A549 treated with AZD9567 at 1 μM for 4 hours (cell line): ENCODE results near the gene CGNL1. TPM values are rescaled to one million over a fixed set of nuclear protein-coding genes. Genes with fewer than 3 reads are reported as not detected.

Experiments used
- total RNA-seq: library from RNA; stranded (reverse); fragments of 200-300 nt; extraction: Qiagen RNA extraction; gene quantifications from 5 replicates; pipeline ENCODE4 v1.2.3, GENCODE V29; 2022; ENCODE audit not compliant: insufficient read depth

Gene CGNL1, protein sequence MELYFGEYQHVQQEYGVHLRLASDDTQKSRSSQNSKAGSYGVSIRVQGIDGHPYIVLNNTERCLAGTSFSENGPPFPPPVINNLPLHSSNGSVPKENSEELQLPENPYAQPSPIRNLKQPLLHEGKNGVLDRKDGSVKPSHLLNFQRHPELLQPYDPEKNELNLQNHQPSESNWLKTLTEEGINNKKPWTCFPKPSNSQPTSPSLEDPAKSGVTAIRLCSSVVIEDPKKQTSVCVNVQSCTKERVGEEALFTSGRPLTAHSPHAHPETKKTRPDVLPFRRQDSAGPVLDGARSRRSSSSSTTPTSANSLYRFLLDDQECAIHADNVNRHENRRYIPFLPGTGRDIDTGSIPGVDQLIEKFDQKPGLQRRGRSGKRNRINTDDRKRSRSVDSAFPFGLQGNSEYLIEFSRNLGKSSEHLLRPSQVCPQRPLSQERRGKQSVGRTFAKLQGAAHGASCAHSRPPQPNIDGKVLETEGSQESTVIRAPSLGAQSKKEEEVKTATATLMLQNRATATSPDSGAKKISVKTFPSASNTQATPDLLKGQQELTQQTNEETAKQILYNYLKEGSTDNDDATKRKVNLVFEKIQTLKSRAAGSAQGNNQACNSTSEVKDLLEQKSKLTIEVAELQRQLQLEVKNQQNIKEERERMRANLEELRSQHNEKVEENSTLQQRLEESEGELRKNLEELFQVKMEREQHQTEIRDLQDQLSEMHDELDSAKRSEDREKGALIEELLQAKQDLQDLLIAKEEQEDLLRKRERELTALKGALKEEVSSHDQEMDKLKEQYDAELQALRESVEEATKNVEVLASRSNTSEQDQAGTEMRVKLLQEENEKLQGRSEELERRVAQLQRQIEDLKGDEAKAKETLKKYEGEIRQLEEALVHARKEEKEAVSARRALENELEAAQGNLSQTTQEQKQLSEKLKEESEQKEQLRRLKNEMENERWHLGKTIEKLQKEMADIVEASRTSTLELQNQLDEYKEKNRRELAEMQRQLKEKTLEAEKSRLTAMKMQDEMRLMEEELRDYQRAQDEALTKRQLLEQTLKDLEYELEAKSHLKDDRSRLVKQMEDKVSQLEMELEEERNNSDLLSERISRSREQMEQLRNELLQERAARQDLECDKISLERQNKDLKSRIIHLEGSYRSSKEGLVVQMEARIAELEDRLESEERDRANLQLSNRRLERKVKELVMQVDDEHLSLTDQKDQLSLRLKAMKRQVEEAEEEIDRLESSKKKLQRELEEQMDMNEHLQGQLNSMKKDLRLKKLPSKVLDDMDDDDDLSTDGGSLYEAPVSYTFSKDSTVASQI
- total RNA-seq = 0.52 to 0.84 TPM (median 0.63 TPM) in 4 of 5 replicates, not detected in the other

GRCh38 chr15:57375827-57376695 lies at the start of gene CGNL1:
Gene CGNL1, plus strand, starts transcription at chr15:57376505. Its CDS starts 61,495 bp downstream, at chr15:57438000.

GRCh38 chr15:57591822-57592367 lies 215.6 kb downstream of the CGNL1 start, which contains the start of gene MYZAP:
Gene MYZAP, plus strand, starts transcription at chr15:57591904. Its CDS starts 131 bp downstream, at chr15:57592035.

Other genes with a start within 250 kb of the CGNL1 start
- gene MYZAP, start 215.4 kb downstream of the CGNL1 start, total RNA-seq = 0.73 to 1.1 TPM (median 0.98 TPM) in 4 of 5 replicates, not detected in the other